Measurements from ENCODE around the gene GDF11. TPM values are rescaled to one million over a fixed set of nuclear protein-coding genes. Genes with fewer than 3 reads are reported as not detected.
A peak's percentile ranks its signal among the peaks of the same experiment; 100 is the strongest.

Gene GDF11
- total and polyA plus RNA-seq, 11 donors: 6.9 to 18.2 (median 12.4) TPM

GRCh38 chr12:55729819-55730818 is 12.8 kb upstream of the GDF11 start:
- no peaks in the 10 kb centered on the region for H3K27me3 ChIP-seq
- peaks cover 10 to 47% (median 36%) of the 10 kb centered on the region in 12 donors for H3K4me1 ChIP-seq
- 6 to 9% (median 7%) methylated on average over 16 to 19 of the region's 19 CpGs for WGBS, 4 donors
- intact Hi-C loops (cut with DNase I): loop anchor here in 4 of 10 donors (2.0 to 10.0 kb wide), 4 partner anchors 21 to 375 kb away; partner anchors contain the start of gene PA2G4 (in 1 of the 4)
- peak in 3 of 5 donors; percentile 55 to 60 (median 56) for DNase-seq
- ATAC-seq: peak; percentile 3 to 20 (median 4)
- H3K27ac ChIP-seq: peak overlapping the region; percentile 97 to 100 (median 99)
- peaks cover 0 to 24% (median 21%) of the 10 kb centered on the region in 9 donors for H3K36me3 ChIP-seq
- TF ChIP-seq, protein P1, sequence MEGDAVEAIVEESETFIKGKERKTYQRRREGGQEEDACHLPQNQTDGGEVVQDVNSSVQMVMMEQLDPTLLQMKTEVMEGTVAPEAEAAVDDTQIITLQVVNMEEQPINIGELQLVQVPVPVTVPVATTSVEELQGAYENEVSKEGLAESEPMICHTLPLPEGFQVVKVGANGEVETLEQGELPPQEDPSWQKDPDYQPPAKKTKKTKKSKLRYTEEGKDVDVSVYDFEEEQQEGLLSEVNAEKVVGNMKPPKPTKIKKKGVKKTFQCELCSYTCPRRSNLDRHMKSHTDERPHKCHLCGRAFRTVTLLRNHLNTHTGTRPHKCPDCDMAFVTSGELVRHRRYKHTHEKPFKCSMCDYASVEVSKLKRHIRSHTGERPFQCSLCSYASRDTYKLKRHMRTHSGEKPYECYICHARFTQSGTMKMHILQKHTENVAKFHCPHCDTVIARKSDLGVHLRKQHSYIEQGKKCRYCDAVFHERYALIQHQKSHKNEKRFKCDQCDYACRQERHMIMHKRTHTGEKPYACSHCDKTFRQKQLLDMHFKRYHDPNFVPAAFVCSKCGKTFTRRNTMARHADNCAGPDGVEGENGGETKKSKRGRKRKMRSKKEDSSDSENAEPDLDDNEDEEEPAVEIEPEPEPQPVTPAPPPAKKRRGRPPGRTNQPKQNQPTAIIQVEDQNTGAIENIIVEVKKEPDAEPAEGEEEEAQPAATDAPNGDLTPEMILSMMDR (IDR thresholded peaks at IDR 0.05): no peak
- TF ChIP-seq POLR2A (IDR thresholded peaks at IDR 0.05): no peak
- no peaks in the 10 kb centered on the region for H3K9me3 ChIP-seq
- H3K4me3 ChIP-seq: peak overlapping the region; percentile 64 to 96 (median 86)

DNA sequence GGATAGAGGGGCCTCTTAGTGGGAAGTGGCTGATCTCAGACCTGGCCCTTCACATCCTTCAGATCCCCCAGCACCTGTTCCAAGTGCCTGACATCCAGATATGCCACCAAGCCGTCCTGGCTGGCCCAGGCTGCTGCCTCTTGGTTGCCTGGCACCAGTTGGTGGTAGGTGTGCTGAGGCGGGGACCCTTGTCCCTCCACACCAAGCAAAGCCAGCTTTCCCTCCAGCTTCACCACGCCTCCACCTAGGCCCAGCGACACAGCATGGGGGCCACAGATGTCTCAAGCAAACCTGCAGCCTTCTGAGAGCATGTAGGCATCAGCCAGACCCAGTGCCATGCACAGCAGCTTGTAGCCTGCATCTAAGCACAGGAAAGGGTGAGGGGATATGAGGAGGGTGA is 10.6 kb upstream of the GDF11 start:
- peak overlapping the region in 1 of 12 donors; percentile 99 for H3K27ac ChIP-seq
- TF ChIP-seq, protein P1 (IDR thresholded peaks at IDR 0.05): no peak
- no peak for TF ChIP-seq POLR2A (IDR thresholded peaks at IDR 0.05)

DNA sequence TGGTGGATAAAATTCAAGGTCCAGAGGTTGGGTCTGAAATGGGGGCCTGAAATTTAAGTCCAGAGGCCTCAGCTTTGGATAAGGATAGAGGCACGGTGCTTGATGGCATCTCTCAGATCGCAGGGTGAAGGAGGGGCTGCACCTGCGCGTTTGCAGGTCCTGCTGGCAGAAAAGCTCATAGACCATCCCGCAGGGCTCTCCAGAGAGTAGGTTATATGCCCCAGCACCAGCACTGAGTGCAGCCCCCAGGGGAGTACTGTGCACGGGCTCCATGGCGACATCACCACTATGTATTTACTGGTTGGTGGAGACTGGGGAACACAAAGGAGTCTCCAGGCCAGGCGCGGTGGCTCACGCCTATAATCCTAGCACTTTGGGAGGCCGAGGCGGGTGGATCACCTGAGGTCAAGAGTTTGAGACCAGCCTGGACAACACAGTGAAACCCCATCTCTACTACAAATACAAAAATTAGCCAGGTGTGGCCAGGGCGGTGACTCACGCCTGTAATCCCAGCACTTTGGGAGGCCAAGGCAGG is 9.8 kb upstream of the GDF11 start:
- intact Hi-C loops (cut with DNase I): loop anchor here in 3 of 10 donors (10.0 kb wide), 2 partner anchors 302 to 372 kb away; partner anchors contain the start of gene PA2G4 (in 1 of the 3)
- peaks cover 0 to 35% (median 21%) of the 10 kb centered on the region in 12 donors for H3K4me1 ChIP-seq
- no peak overlapping the region for H3K27ac ChIP-seq
- TF ChIP-seq POLR2A (IDR thresholded peaks at IDR 0.05): no peak
- TF ChIP-seq, protein P1 (IDR thresholded peaks at IDR 0.05): no peak
- H3K36me3 ChIP-seq: peaks cover 0 to 2% (median 0%) of the 10 kb centered on the region in 9 donors
- no peaks in the 10 kb centered on the region for H3K9me3 ChIP-seq
- DNase-seq (no peak), ATAC-seq (no peak)
- 85 to 90% (median 88%) methylated on average over 14 of the region's 14 CpGs for WGBS, 4 donors
- H3K4me3 ChIP-seq: no peak overlapping the region
- no peaks in the 10 kb centered on the region for H3K27me3 ChIP-seq

More for the DNA sequence above, 10.6 kb upstream of the GDF11 start:
- 81 to 93% (median 85%) methylated on average over 4 of the region's 4 CpGs for WGBS, 4 donors
- intact Hi-C loops (cut with DNase I): loop anchor here in 3 of 10 donors (10.0 kb wide), 2 partner anchors 303 to 373 kb away; partner anchors contain the start of gene PA2G4 (in 1 of the 3)
- Histone ChIP-seq H3K4me1 (peaks cover 4 to 35% (median 19%) of the 10 kb centered on the region in 12 donors), H3K4me3 (no peak overlapping the region), H3K36me3 (peaks cover 0 to 3% (median 0%) of the 10 kb centered on the region in 9 donors), H3K27me3 (no peaks in the 10 kb centered on the region), H3K9me3 (no peaks in the 10 kb centered on the region)
- ATAC-seq (no peak), DNase-seq (no peak)
